SKM-1 (cell line): ENCODE results near the gene GRIP2.

ENCODE experiments used
- DNase-seq: peaks from one replicate; lab custom pipeline; 2025; ENCODE audit not compliant: unreplicated experiment; lab: John Stamatoyannopoulos, UW

GRIP2 gene

DNA sequence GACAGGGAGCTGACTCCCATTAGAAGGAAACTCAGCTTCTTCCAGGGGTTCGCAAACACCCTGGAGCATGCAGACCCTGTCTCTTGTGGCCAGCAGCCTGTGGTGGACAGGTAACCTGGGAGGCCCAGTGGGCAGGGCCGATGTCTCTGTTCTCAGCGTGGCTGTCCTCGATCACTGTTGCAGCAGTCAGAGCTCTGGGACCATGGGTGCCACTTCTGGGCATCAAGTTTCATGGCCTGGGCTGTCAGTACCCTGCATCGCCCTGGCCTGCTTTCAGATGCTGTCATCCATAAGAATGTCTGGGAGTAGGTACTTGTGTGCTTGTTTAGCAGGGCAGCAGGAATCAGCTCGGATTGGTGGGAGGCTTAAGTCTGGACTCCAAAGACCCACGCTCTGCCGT is 83.3 kb downstream of the GRIP2 start:
- no peak for DNase-seq

DNA sequence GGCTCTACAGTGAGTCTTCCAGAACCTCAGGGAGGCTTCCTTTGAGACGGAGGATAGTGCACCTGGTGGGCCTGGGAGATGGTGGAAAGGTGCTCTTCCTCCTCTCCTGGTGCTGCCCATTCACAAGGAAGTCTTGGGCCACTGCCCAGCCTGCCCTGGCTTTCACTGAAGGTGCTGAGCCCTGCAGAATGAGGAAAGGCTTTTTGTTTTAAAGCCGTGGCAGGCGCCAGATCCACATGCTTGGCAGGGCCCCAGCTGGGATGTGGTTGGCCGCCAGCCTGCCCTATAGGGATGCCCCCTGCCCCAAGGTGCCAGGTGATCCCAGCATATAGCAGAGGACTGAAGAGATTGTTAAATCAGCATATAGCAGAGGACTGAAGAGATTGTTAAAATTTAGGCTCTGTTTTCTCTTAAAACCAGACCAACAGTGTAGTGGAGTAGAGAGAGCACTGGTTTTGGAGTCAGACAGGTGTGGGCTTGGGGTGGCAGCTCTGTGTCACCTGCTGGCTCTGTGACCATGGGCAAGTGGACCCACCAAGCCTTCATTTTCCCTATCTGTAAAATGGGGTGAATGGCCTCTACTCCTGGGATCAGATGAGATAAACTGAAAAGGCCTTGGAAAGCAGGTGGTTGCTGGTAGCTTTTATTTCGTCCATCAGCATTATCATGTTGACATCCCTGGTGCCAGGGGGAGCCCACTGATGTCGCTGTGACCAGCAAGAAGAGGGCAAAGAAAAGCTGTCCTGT is 84.4 kb downstream of the GRIP2 start:
- no peak for DNase-seq

DNA sequence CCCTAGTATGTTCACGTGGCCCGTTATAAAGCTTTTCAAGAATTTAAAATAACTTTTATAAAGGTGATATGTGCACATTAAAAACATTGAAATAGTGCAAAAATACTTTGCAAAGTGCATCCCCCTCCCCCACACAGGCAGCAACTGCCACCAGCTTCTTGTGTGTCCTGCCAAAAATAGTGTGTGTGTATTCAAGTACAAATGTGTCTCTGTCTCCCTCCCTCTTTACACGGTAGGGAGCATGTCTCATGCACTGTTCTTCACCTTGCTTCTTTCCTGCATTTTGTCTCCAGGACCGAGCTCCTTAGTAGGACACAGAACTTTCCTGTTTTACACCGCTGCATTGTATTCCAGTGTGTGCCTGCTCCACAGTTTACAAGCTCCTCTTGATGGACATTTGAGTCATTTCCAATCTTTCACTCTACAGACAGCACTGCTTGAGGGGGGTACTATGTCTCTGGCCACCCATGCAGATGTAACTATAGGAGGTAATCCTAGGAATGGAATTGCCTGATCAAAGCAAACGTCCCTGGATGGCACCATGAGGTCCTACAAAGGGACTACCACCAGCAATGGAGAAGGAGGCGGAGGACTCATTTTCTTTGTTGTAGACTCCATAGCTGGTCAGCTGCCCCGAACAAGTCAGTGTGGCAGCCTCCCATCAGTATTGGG is 85.4 kb downstream of the GRIP2 start:
- DNase-seq = no peak

DNA sequence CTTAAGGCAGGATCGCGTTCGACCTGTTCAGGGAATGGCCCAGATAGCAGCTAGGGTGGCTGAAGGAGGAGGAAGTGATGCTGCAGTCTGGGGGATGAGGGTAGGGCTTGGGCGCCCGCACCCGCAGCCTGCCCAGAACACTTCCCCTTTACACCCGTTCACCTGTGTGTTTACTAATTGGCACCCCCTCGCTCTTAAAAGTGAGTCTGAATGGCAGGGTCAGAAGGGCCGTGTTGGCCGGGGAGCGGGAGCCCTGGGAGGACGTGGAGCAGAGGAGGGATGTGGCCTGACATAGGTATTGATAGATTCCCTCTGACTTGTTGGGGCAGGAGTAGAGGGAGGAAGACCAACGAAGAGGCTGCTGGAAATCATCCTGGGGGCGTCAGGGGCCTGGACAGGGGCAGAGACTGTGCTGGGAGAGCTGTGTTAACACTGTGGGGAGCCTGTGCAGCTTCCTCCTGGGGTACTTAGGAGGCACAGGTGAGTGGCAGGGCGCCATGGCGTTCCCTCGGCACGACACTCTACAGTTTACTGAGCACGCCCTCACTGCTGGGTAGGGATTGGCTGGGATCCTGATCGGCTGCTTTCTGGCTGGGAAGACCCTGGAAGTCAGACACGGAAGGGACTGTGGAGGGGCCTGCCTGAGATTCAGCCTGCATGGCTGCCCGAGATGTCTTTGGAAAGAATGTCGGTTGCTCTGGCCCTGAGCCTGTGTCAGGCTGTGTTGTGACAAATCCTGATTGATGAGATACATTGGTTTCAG is 86.1 kb downstream of the GRIP2 start:
- DNase-seq = no peak

DNA sequence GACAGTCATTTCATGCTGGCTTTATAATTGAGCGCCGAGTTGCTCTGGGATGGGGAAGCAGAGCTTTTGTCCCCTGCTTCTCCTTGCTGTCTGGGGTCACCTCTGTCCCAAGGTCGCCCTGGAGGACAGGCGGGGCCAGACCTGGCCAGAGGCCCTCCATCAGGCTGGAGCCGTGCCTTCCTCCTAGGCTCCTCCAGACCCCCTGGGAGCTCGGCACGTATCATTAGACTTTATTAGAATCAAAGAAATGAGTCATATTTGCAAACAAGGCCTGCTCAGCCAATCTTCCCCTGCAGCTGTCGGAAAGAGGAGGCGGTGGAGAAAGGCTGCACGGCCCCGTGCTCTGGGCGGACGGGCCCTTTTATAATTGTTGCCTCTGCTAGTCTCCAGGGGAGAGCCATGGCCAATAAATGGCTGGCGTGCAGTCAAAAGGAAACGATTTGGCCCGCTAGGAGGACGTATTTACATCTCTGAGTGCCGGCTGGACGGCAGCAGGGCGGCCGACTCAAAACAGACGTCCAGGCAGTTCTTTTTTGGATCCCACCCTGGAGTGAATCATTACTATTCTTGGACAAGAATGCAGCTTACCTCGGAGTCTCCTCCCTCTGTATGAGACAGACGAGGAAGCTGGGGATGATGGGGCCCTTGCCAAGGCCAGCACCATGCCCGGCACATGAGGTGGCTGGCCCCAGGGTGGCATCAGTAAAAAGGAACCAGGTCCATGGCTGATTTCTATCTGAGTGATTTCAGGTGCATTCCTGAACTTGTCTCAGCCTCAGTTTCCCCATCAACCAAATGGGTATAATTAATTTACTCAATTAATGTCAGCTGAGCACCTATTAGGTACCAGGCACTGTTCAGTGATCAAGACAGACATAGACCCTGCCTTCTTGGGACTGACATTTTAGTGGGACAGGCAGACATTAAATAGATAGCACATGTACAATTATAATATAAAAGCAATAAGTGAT is 87.1 kb downstream of the GRIP2 start:
- no peak for DNase-seq

DNA sequence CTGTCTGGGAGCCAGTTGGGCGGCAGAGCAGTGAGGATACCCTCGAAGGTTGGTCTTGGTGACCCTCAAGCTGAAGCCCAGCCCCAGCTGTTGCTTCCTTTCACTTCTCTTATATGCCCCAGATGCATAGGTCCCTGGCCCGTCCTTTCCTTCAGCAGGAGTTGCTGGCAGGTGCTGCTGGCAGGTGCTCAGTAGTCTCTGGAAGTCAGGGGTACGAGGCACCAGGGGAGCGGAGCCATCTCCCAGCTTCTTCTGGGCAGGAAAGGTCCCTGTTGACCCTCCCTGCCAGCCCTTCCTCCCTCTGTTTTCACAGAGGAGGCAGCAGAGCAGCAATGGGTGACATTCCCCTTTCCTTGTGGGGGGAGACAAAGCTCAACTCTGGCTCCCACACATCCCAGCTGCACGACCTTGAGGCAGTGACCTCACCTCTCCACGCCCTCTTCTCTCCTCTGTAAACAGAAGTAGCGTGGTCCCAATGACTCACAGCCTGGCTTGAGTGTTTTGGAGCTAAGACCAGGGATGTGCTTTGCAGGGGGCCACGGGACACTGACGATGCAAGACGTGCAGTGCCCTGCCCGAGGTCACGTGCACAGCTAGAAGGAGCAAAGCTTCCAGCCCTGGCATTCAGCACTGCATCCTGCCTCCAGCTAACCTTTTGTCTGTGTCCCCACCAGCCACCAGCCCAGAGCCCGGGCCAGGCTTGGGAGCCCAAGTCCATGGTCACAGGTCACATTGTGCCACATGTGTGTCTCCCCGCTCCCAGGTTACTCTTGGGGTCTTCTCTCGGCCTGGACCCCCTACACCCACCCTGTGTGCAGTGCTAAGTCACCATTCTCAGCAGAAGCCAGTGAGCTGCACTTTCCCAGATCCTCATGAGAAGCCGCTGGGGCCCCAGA is 88.0 kb downstream of the GRIP2 start:
- DNase-seq = no peak

DNA sequence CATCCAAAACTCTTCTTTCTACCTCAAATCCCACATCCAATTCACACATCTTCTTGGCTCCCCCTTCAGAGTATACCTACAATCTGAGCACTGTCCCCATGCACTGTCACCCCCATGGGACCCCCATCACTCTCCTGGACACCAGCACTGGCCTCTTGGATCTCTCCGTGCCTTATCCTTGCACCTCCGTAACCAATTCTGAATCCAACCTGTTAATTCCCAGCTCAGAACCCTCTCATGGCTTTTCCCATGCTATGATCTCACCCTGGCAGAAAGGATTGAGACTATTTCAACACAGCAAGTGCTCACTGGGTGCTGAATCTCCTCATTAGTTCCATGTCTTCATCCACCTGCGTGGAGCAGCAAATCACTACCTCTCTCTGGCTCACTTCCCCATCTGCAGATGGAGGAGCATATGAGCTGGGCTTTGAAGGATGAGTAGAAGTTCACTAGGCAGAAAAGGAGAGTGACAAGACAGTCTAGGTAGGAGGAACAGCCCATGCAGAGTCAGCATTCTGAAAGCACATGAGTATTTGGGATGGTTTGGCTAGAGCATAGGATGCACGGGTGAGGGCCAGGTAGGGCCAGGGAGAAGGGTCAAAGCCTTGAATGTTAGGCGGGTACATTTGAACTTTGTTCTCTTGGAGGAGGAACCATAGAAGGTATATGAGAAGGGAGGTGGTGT is 89.1 kb downstream of the GRIP2 start:
- DNase-seq = no peak

DNA sequence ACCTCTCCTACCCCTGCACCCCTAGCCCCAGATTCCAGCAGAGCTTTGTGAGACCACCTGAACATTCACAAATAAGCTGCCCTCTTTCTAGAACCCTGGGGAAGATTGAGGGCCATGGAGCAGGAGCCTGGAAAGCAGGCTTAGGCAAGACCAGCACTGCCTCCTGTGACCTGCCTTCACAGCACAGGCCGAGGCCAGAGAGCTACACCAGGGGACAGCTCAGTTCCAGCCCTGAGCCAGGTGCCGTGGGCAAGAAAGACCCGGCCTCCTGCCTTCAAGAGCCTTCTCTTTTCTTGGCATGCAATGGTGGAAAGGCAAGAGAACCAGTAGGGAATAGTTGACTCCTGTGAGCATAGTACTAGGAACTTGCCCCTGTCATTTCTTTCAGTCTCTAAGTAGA is 89.6 kb downstream of the GRIP2 start:
- DNase-seq = no peak

DNA sequence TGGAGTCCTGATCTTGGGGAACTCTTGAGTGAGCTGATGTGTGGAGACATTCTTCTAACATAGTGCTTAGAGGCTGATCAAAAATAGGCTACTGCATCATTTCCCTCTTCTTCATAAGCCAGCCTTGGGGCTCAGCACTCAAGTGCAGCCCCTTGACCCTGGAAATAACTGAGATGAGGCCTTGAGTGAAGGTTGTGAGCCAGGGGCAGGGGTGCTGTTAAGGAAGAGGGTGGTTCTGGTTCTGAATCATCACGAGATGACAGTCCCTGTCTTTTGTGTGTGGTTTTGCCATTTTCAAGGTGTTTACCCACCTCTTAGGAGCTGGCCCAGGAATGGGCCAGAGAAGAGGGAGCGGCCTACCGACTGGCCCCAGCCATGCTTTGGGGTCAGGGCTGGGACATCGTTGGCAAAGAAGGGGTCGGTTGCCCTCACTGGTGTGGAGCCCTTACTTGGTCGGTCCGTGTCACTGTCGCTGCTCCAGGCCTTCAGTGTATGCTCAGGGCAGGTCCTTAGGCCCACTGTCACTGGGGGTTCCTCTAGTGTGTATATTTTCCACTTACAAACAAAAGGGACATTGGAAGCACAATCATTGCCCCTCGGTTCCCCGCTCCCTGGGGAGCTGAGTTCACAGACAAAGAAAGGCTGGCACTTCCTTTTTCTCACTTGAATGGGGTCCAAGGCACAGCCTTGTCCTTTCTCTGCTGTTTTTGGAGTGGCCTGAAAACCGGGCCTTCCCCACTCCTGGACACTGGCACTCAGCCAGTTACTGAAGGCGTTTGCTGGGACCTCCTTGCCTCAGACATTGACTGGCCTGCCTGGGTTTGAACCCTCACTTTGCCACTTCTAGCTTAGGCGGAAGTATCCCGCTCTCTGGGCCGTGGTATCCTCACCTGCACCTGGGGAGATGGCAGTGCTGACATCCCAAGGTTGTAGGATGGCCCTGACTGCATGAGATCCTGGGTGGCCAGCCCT is 91.1 kb downstream of the GRIP2 start:
- DNase-seq = no peak

DNA sequence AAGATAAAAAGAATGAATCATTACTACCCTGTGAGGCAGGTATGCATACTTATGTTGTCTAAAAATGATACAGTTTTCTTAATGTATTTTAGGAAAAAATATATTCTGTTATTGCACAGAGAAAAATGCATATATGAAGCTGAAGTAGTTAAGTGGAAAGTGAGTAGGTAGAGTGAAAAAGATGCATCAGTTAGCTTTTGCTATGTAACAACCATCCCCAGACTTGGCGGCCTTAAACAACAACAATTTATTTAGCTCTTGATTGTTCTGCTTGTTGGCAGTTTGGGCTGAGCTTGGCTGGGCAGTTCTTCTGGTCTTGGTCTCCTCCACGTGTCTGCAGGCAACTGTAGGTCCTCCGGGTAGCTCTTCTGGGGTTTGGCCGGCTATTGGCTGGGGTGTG is 92.1 kb downstream of the GRIP2 start:
- no peak for DNase-seq

DNA sequence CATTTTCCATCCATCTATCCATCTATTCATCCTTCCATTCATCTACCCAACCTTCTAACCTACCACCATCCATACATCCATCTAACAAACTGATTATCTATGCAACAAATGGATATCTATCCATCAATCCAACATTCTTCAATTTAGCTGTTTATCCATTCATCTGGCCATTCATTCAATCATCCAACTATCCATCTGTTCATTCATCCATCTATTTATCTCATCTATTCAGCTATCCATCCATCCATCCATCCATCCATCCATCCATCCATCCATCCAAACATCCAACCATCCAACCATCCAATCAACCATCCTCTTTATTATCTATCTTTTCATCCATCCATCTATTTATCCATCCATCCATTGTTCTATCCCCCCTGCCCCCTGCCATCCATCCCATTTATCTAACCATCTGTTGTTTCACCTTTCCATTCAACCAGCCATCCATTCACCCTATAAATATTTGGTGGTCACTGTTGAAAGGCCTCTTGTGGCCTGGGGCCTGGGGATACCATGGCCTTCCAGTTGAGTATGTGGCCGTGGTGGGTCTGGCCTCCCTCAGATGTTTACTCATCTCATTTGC is 93.1 kb downstream of the GRIP2 start:
- DNase-seq = no peak

DNA sequence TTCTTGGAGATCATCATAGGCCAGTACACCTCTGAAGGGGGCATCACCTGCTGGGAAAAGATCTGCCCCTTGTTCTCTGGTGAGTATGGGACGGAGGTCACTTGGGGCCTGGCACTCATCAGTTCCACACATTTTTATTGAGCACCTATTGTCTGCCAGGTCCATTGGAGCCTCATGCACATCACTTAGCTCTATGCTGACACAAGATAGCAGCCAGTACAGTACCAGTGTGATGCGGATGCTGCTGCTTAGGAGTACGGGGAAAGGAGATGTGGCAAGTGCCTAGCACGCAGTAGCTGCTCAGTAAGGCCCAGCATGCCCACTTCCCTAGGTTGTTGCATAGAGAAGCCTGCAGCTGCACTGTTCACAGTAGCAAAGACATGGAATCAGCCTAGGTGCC is 94.4 kb downstream of the GRIP2 start:
- DNase-seq = no peak

DNA sequence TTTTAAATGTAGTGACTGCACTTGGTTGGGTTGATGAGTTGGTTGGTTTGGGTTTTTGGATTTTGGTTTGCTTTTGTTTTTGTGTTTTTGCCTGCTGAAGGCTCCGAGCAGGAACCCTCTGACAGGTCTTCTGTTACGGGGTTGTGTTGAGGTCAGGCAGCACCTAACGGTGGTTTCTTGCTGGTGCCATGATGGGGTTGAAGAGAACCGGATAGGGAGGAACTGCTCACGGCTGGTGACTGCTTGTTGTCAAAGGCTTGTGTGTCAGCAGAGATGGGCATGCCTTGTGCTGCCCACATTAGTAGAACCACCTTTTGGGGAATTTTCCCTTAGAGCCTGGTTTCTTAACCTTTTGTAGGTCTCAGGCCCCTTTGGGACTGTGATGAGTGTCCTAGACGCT is 95.8 kb downstream of the GRIP2 start:
- no peak for DNase-seq

DNA sequence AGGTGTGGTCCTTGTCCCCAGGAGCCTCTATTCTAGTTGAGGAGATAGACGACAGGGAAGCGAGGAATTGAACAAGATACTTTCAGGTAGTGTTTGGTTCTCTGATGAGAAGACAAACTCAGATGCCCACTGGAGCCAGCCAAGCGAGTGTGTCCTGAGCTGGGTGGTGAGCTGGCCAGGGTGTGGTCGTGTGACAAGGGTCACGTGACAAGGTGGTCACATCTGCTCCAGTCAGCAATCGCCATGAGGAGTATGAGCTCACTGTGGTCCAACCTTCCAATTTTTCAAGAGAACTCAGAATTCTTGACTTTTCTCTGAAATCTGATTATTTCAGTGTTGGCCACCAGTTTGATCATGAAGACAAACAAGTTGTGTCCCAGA is 98.2 kb downstream of the GRIP2 start:
- no peak for DNase-seq

DNA sequence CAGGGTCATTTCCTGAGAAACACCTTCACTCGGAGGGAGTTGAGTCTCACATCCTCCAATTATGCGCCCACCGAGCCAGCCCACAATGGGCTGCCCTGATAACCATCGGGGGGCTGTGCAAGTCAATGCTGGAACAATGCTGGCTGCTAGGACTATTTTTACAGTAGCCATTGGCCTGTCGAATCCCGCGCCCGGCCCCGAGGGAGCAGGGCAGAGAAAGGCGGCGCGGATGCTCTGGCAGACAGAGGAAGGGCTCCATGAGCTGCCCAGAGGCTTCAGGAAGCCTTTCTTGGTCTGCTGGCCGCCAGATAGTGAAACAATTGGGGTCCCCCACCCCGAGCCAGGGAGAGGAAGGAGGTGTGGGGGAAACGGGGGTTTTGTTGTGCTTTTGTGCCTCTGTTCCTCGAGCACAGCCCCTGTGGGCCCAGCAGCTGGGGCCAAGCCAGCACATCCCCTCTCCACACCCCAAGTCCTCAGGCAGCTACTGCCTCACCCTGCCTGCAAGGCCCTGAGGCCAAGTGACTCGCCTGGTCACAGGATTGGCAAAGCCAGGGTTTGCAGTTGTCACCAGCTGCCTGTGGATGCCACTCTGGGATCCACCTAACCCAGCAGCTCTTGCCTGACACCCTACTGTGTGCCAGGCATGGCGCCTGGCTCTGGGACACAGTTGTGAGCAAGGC is 98.8 kb downstream of the GRIP2 start:
- no peak for DNase-seq

DNA sequence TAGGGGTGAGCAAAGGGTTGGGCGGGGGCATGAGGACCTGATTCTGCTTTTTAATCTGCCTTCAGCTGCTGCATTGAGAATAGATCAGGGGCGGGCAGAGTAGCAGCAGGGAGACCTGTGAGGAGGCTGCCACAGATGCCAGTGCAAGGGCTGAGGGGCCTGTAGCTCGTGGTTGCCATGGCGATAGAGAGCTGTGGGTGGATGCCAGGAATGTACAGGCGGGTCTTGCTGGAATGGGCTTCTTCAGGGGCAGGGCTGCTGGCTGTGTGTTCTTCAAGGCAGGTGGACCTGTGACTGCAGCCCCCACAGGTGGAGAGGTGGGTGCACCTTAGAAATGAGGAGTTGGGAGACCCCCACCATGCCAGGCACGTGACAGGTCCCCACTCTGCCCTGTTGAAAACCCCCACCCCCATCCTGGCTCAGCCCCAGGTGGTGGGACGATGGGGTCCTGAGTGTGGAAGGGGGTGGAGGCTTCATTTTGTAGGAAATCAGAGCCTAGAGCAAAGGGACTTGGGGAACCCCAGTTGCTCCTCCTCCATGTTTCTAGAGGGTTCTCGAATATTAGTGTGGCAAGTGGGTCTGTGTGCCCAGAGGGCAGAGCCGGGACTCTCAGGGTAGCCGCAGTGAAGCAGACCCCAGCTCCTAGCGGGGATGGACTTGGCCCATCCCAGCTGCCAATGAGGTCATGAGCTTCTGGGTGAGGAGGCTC is 99.5 kb downstream of the GRIP2 start:
- no peak for DNase-seq

DNA sequence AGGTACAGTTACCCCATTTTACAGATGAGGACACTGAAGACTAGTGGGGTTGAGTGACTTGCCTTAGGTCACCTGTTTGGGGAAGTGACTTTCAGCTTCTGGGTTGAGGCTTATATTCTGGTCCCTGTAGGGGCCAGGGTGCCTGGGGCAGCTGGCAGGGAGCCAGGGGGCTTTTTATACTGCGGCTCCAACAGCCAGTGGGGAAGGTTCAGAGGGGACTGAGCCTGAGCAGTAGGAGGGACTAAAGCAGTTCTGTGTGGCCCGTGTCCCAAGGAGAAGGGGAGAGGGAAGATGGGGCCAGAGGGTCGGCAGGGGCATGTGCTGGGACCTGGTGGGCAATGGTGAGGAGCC is 100.0 kb downstream of the GRIP2 start:
- DNase-seq = no peak
